Measurements from ENCODE around the gene MYOG.

Gene MYOG

GRCh38 chr1:203093754-203094410 lies 8.1 kb upstream of the MYOG start:
- no peak overlapping the region for H3K4me3 ChIP-seq (ENCODE audit: low read depth, low read length)
- no peak for TF ChIP-seq CTCF (IDR thresholded peaks at IDR 0.05; ENCODE audit: low read depth, low read length)

- no peak overlapping the region for H3K4me3 ChIP-seq (ENCODE audit: low read depth, low read length)
- TF ChIP-seq CTCF (IDR thresholded peaks at IDR 0.05; ENCODE audit: low read depth, low read length), result no peak
Measured at GRCh38 chr1:203091761-203092330, 6.0 kb upstream of the MYOG start.

DNA sequence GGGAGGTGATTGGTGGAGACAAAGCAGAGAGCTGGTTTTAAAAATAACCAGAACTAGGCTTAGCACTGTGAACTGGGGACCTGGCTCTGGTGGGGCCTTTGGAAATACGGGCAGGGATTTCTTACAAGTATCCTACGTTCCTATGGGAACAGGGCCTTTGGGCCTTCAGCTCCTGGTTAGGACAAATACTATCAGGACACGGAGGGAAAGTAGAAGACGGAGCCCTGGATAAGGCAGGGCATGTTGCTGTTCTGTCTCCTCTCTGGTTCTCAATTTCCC lies 5.3 kb upstream of the MYOG start:
- no peak for TF ChIP-seq CTCF (IDR thresholded peaks at IDR 0.05; ENCODE audit: low read depth, low read length)
- no peak overlapping the region for H3K4me3 ChIP-seq (ENCODE audit: low read depth, low read length)

- H3K4me3 ChIP-seq (ENCODE audit: low read depth, low read length), result no peak overlapping the region
Measured at GRCh38 chr1:203090421-203091198, 4.8 kb upstream of the MYOG start.

GRCh38 chr1:203089651-203090045 lies 3.8 kb upstream of the MYOG start:
- H3K4me3 ChIP-seq (ENCODE audit: low read depth, low read length), result no peak overlapping the region
- TF ChIP-seq CTCF (IDR thresholded peaks at IDR 0.05; ENCODE audit: low read depth, low read length), result no peak

More at GRCh38 chr1:203090421-203091198, 4.8 kb upstream of the MYOG start:
- TF ChIP-seq CTCF (IDR thresholded peaks at IDR 0.05; ENCODE audit: low read depth, low read length), result no peak

GRCh38 chr1:203089001-203089650 lies 3.3 kb upstream of the MYOG start:
- H3K4me3 ChIP-seq (ENCODE audit: low read depth, low read length), result no peak overlapping the region
- TF ChIP-seq CTCF (IDR thresholded peaks at IDR 0.05; ENCODE audit: low read depth, low read length), result no peak

DNA sequence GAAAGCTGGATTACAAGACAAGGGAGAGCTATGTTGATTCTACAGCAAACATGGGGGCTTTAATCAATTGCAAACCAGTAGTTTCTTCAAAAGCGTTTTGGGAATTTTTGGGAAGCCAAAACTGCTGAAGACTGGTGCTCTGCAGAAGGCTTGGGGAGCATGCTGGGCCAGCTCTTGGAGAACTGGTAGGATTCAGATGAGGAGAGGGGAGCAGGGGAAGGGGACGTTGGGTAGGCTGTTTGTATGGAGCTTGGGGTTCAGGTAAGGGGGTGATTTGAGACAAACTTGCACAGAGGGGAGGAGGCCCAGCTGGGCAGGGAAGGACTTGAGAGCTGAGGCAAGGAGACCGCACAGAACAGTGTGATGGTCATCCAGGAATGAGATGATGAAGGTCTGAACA lies 2.6 kb upstream of the MYOG start:
- H3K4me3 ChIP-seq (ENCODE audit: low read depth, low read length), result no peak overlapping the region
- no peak for TF ChIP-seq CTCF (IDR thresholded peaks at IDR 0.05; ENCODE audit: low read depth, low read length)
